GM19324 (cell line): Measurements from ENCODE around the gene UBE2E1.
"Not testable (repeated sequence)": the region's sequence is repeated elsewhere in the genome, so short reads cannot be mapped to it uniquely, and the experiment has no call there.

ENCODE experiments used
- ATAC-seq: cut with Tn5 transposase; IDR thresholded peaks from one replicate; pipeline ENCODE4 v1.9.1; 2021; ENCODE audit warnings: mild to moderate bottlenecking, moderate library complexity; ENCODE audit not compliant: unreplicated experiment, low FRiP score

UBE2E1 gene

DNA sequence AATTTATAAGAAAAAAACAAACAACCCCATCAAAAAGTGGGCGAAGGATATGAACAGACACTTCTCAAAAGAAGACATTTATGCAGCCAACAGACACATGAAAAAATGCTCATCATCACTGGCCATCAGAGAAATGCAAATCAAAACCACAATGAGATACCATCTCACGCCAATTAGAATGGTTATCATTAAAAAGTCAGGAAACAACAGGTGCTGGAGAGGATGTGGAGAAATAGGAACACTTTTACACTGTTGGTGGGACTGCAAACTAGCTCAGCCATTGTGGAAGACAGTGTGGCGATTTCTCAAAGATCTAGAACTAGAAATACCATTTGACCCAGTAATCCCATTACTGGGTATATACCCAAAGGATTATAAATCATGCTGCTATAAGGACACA is 106.6 kb downstream of the UBE2E1 start:
- ATAC-seq: not testable (repeated sequence)

DNA sequence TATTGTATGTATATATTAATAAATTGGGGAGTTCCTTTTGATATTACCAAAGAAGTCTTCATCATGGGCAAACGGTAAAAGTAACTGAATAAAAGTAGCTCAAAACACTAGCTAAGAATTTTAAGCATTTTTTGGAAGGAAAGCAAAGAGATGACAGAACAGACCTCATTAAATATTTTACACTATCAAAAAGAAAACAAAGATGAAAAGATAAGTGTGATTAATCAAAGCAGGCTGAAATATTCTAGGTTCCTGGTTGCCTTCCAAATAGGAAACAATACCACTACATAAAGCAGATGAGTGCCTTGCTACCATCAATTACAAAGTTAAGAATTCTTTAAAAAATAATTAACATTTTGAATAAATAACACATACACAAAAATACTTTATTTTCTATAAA is 107.4 kb downstream of the UBE2E1 start:
- ATAC-seq: no peak

DNA sequence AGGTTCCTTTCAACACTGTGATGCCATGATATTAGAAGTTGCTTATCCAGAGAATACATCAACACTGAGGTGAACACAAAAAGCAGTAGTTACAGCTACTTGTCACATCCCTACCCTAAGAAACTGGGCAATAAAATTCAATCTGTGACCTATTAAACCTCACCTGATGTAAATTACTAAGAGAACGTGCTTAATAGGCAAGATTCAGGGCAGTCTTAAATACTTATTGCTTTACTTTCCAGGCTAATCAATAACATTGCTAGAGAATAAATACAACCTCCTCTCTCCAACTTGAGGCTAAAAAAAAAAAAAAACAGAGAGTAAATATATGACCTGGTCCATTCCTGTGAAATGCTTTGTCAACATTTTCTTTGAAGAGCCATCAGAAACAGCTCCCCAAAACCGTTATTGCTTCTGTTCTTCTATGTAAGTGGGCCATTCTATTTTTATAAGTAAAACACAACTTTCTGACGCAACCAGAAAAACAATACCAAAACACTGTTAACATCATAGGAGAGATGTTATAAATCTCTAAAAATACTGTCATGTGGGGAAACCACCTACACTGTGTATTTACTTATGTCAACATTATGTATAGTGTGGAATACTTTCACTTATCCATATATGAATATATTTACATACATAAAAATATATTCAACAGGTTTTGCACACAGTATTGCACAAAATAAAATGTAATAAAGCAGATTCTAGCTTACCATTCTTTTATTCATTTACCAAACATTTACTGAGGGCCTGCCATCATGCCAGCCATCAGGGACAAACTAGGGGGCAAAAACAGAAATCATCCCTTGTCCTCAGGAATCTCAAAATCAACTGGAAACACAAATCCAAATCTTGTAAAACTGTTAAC is 108.4 kb downstream of the UBE2E1 start:
- no peak for ATAC-seq

DNA sequence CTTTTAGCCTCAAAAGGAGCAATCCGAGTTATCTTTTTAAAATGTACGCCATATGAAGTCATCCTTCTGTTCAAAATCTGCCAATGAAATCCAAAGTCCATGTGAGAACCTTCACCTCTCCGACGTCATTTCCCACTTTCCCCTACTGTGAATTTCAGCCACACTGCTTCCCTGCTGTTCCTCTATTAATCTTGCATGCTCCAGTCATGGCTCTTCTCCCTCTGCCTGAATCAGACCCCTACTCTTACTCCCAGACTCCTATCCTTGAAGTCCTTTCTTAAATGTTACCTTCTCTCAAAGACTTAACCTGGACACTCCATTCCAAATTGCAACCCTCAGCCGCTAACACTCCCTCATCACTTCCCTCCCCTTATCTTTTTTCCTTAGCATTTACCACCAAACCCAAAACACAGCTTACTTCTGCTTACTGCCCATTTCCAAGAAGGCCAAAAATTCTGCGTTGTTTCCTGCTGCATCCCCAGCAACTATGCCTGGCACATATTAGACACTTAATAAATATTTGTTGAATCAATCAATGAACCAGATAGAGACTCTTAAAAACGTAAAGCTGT is 109.9 kb downstream of the UBE2E1 start:
- ATAC-seq: no peak

DNA sequence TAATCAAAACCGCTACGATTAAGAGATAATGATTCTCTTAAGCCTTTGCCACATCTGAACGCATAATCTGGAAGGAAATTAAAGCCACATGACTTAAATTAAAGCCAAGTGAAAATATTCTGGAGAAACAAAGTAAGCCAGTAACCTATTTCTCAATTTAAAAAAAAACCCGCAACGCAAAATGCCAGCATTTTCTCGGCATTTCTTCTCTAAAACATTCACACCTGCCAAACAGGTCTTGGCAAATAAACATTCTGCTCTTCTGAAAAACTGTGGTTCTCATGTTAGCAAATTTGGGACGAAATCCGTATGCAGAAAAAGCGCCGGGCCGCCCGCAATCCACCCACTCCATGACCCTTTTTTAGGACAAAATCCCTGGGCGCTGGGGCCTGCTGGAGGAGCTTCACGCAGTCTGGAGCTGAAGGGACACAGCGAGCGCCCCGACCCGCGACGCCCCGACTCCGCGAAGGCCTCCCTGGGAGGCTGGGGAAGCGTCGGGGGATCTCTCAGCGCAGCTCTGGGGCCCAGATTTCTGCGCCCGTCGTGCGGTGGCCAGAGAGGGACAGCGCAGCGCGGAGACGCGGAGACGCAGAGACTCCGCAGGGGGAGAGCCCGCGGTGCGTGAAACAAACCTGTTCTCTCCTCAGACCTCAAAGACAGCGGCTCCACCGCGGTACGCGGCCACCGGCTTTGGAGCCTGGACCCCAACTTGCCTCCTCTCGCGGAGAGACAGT is 110.6 kb downstream of the UBE2E1 start:
- peak; percentile 52 for ATAC-seq

DNA sequence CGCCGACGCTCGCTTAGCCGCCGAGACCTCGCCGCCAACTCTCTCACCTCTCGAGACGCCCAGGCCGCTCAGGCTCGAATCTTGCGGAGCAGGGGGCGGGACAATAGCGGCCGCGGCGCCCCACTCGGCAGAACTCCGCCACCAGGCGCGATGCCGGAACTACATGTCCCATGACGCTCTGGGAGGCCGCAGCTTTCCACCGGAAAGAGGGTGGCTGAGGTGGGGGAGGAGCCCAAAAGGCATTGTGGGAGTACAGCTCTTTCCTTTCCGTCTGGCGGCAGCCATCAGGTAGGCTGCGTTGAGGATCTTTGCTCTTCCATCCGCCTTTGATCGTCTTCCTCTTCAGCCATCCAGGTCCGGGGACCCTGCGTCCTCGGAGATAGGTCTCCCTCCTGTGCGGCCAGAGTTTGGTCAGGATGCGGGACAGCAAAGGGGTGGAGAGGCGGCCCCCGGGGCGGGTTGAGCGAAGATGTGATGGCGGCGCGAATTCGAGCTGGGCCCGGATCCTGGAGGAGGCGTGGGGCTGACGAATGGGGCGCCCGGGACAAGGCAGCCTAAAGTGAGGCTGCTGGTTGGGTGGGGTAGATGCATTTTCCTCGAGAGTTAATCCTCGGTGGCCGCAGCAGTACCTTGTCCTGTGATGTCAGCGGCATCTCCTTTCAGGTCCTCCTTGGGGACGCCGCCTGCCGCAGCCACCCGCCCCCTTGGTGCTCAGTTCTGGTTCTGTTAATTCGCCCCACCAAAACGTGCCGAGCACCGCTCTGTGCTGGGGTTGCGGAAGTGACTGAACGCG is 111.3 kb downstream of the UBE2E1 start, which contains the start of the genes NKIRAS1 and RPL15:
Gene NKIRAS1, minus strand, starts transcription at position 105 of the 793 bp plus-strand sequence. CDS start 6,086 bp downstream, outside the sequence.
Gene RPL15, plus strand, starts transcription at position 247 of the 793 bp plus-strand sequence. CDS start 728 bp downstream, outside the sequence.
- ATAC-seq: peak; percentile 98

DNA sequence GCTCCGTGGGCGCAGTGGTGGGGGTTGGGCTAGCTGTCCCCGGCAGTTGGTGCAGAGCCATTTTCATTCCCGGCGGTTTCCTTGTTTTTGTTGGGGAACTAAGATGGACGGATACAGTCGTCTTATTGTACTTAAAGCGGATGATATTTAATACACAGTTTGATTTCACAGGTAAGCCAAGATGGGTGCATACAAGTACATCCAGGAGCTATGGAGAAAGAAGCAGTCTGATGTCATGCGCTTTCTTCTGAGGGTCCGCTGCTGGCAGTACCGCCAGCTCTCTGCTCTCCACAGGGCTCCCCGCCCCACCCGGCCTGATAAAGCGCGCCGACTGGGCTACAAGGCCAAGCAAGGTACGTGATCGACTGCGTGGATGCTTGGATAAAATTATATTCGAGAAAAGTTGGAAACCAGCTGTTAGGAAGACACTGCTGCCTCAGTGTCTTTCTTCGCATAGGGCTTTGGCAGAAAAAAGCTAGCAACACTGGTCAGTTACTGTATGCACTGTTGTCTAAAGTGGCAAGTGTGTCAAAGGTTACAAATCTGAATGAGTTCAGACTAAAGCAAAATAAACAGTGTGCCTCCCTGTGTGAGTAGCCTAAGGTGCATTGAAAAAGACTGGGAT is 112.0 kb downstream of the UBE2E1 start:
- not testable (repeated sequence) for ATAC-seq

DNA sequence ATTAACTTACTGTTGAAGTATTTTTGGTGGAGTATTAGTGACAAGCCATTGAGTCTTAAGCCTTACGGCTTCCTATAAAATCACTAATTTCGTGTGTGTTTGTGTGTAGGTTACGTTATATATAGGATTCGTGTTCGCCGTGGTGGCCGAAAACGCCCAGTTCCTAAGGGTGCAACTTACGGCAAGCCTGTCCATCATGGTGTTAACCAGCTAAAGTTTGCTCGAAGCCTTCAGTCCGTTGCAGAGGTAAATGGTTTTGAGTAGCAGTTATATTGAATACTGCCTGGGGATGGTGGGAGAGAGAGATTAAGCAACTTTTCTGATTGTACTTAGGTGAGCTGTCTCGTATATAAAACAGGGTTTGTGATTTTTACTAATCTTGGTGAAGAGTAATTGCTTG is 112.6 kb downstream of the UBE2E1 start:
- not testable (repeated sequence) for ATAC-seq

DNA sequence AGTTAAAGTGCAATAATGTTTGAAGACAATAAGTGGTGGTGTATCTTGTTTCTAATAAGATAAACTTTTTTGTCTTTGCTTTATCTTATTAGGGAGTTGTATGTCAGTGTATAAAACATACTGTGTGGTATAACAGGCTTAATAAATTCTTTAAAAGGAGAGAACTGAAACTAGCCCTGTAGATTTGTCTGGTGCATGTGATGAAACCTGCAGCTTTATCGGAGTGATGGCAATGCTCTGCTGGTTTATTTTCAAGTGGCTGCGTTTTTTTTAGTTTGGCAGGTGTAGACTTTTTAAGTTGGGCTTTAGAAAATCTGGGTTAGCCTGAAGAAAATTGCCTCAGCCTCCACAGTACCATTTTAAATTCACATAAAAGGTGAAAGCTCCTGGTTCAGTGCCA is 113.9 kb downstream of the UBE2E1 start:
- no peak for ATAC-seq

DNA sequence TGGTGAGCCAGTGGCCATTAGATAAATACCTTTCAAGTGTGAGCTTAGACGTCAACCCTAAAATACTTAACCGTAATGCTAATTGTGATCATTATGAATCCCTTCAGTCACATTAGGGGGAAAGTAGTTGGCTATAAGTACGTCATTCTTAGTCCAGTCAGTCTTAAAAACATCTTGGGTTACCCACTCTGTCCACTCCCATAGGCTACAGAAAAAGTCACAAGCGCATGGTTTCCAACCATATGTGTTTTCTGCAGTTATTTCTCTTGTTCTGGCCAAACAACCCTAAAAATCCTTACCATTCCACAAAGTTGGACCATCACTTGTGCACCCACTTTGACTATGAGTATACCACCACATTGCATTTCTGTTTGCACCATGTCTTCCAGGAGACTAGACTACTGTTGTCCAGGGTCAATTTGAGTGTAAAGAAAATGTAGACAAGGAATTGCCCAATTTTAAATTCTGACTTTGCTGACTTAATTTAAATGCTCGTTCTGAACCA is 114.4 kb downstream of the UBE2E1 start:
- ATAC-seq: no peak

DNA sequence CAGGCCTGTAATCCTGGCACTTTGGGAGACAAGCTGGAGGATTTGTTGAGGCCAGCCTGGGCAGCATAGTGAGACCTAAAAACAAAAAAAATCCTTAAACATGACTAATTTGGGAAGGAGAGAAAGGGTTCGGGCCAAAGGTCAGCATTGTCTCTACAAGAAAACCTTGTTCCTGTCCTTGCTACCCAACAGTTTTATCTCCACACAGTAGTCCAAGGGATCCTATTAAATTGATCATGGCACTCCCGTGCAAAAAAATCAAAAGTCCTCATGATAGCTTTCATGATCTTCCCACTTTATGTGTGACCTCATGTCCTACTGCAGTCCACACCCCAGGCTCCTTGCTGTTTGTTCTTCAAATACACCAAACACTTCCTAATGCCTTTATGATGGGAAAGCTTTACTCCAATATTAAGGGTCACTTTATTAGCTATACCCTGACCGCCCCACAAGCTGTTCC is 115.3 kb downstream of the UBE2E1 start:
- no peak for ATAC-seq

DNA sequence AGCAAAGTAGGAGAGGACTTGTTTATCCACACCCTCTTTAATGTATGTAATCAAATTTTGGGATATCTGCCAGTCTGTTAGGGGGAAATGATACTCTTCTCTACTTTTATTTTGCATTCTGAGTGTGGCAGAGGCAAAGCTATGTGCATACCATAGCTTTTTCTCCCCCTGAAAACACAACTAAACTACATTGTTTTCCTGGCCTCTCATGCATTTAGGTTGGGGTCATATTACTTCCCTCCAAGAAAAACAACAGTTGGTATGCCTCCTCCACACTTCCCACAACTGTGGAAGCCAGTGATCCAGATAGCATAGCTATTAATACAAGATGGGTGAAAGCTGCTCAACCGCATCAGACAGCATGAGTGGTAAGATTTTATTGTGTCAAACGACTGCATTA is 118.0 kb downstream of the UBE2E1 start:
- no peak for ATAC-seq

DNA sequence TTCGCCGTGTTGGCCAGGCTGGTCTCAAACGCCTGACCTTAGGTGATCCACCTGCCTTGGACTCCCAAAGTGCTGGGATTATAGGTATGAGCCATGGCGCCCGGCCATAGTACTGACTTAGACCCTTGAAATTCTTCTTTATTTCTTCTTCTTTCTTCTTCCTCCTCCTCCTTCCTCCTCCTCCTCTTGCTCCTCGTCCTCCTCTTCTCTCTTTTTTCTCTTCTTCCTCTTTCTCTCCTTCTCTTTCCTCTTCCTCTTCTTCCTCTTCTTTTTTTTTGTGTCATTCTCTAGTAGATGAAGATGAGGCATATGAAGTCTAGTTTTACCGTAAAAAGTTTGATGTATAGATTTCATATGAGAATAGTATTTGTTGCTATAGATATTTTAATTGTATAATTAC is 120.5 kb downstream of the UBE2E1 start:
- no peak for ATAC-seq

DNA sequence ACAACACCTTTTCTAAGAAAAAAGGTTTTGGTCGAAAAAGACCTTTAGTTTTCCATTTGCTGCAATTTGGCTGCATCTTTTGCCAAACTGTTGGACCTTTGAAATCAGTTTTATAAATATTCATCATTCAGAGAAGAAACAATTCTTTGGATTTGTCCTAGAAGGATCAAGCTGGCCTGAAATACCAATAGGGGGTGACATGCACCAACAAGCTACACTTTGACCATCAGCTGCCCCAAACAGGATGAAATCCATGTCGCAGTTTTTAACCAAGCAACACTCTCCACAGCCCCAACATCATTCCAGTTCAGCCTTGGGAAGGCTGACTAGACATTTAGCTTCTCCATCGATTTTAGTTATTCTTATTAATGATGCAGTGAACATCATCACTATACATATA is 121.0 kb downstream of the UBE2E1 start:
- ATAC-seq: no peak

DNA sequence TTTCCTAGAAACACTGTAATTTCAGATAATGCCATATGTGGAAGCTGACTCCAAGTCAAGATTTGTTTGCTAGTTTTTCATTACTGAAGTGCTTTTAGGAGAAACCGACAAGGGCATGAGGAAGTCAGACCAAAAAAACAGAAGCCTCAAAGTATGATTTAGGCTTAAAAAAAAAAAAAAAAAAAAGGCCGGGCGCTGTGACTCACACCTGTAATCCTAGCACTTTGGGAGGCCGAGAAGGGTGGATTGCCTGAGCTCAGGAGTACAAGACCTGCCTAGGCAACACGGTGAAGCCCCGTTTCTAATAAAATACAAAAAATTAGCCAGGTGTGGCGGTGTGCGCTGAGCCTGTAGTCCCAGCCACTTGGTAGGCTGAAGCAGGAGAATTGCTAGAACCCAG is 122.8 kb downstream of the UBE2E1 start:
- ATAC-seq: no peak

DNA sequence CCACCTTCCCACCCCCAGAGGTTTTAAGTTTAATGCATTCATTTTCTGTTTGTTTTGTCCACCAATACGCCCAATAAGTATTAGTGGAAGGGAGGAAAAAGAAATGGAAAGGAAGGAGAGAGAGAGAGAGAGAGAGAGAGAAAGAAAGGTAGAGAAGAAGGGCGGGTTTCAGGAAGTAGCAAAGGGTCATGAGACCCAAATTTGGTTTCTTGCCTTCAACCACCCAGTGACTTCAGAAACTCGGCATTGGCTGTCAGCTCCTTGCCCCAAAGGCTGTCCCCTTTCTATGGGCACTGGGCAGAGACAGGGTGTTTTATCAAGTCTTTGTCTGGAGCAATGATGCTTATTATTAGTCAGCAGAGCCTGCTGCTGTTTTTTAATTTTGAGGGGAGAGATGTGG is 125.8 kb downstream of the UBE2E1 start:
- no peak for ATAC-seq

DNA sequence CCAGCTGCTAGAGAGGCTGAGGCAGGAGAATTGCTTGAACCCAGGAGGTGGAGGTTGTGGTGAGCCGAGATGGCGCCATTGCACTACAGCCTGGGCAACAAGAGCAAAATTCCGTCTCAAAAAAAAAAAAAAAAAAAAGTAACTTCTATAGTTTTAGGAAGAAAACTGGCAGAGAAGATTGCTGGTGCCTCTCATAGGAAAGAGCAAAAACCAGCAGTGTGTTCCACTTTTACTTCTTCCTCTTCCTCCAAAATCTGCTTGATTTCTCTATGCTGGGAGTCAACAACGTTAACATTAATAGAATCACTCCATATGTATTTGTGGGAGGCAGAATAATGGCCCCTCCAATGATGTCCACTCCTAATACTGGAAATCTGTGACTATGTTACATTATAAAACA is 126.8 kb downstream of the UBE2E1 start:
- no peak for ATAC-seq

DNA sequence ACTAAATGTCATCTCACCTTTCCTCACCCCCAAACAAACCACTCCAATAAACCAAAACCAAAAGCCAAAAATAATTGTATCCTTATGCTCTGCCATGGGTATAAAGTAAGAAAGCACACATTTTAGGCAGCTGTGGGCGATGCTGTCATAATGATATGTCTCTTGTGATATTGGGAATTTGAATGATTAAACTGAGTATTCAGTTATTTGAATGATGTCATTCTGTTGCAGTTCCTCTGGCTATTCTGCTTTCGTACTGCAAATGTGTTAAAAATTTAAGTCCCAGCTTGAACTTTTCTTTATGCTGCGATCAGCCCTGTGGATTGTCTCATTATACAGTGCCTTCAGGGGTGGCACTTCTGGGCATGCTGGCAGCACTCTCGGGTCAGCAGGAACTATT is 128.5 kb downstream of the UBE2E1 start:
- ATAC-seq: no peak

DNA sequence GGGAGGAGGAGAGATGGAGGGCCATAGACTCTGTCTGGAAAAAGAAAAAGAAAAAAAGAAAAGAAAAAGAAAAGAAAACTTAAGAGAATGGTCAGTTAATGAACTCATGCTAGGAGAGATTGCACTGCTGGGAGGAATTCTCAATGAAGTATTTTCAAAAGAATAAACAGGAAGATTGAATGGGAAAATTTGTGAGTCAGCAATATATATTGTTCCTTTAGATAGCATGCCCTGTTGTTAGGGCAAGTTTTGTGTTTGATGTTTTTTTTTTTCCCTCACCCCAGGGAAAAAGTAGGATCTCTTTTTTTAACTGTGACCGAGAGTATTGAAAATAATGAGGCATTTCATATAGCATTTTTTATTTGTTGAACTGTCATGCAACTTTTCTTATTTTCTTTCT is 131.5 kb downstream of the UBE2E1 start:
- no peak for ATAC-seq

DNA sequence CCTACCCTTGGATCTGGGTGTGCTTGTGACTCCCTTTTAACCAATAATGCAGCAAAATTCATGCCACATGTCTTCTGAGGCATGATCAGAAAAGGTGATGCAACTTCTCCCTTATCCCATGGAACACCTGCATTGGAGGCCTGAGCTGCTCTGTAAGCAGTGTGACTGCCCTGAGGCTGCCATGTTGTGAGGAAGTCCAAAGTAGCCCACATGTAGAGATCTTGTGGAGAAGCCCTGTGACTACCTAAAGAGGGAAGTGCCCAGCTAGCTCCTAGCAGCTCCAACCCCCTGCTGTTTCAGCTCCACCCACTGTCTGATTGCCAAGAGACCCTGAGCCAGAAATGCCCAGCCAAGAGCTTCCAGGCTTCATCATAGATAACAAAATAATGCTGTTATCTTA is 132.9 kb downstream of the UBE2E1 start:
- no peak for ATAC-seq
